IMR-90 (cell line): ENCODE measurements around the gene MATK. TPM values are rescaled to one million over a fixed set of nuclear protein-coding genes. Genes with fewer than 3 reads are reported as not detected.
"Not testable (repeated sequence)": the region's sequence is repeated elsewhere in the genome, so short reads cannot be mapped to it uniquely, and the experiment has no call there.

Experiments used
- ATAC-seq: fragments of 200-7000 bp; cut with Tn5 transposase; 2 replicates; pipeline ENCODE4 v1.9.1; 2020; ENCODE audit warnings: low read depth, mild to moderate bottlenecking, moderate library complexity
- BruUV-seq: library from RNA; stranded (reverse); fragments of 400-500 nt; replicated peaks from 2 replicates; lab custom pipeline; 2021; lab: Mats Ljungman, UMichigan
- CTCF ChIA-PET: fragments of 300-600 bp; formaldehyde crosslinking; extraction: SDS; loops from one replicate; lab custom pipeline; 2021; ENCODE audit warnings: antibody characterized with exemption; lab: Yijun Ruan, JAX
- POLR2A ChIA-PET: fragments of 300-600 bp; sonication (Branson Sonifier 250); formaldehyde crosslinking; loops from one replicate; lab custom pipeline; 2022; ENCODE audit warnings: antibody characterized with exemption; ENCODE audit not compliant: unreplicated experiment; lab: Charles Lee
- DNase-seq: peaks from one replicate; pipeline ENCODE4 v3.0.0; 2013
- H2AFZ ChIP-seq: replicated peaks from 2 replicates; pipeline ENCODE3; 2013; ENCODE audit warnings: low read length, mild to moderate bottlenecking; ENCODE audit not compliant: poor library complexity
- H2AK5ac ChIP-seq: 2 replicates; pipeline ENCODE4 v1.6.1; 2013; ENCODE audit warnings: low read depth, low read length, inconsistent platforms
- H2AK9ac ChIP-seq: replicated peaks from 2 replicates; pipeline ENCODE3; 2013; ENCODE audit warnings: mild to moderate bottlenecking, low read depth, low read length, moderate library complexity; ENCODE audit not compliant: poor library complexity
- H2BK120ac ChIP-seq: 2 replicates; pipeline ENCODE4 v1.6.1; 2013; ENCODE audit warnings: low read depth, low read length, inconsistent platforms
- H2BK15ac ChIP-seq: 3 replicates; pipeline ENCODE4 v1.6.1; 2013; ENCODE audit warnings: low read depth, low read length, inconsistent platforms
- H2BK20ac ChIP-seq: 2 replicates; pipeline ENCODE4 v1.6.1; 2013; ENCODE audit warnings: low read depth, mild to moderate bottlenecking, inconsistent platforms, low read length, moderate library complexity
- H2BK5ac ChIP-seq: 2 replicates; pipeline ENCODE4 v1.6.1; 2013; ENCODE audit warnings: mild to moderate bottlenecking, low read depth, low read length, inconsistent platforms; ENCODE audit not compliant: poor library complexity, severe bottlenecking
- H3K14ac ChIP-seq: replicated peaks from 2 replicates; pipeline ENCODE4 v1.6.1; 2013; ENCODE audit warnings: low read depth, low read length, inconsistent platforms
- H3K18ac ChIP-seq: 2 replicates; pipeline ENCODE4 v1.6.1; 2013; ENCODE audit warnings: low read depth, low read length, control low read depth
- H3K23ac ChIP-seq: 2 replicates; pipeline ENCODE4 v1.6.1; 2013; ENCODE audit warnings: low read depth, low read length, inconsistent platforms
- H3K27ac ChIP-seq: 2 replicates; pipeline ENCODE4 v1.5.1; 2013; ENCODE audit warnings: mild to moderate bottlenecking, control low read depth, low read length; ENCODE audit not compliant: insufficient read depth
- H3K27me3 ChIP-seq: 2 replicates; pipeline ENCODE4 v1.6.1; 2013; ENCODE audit warnings: low read length; ENCODE audit not compliant: control insufficient read depth, insufficient read depth
- H3K36me3 ChIP-seq: 2 replicates; pipeline ENCODE4 v1.6.1; 2013; ENCODE audit warnings: low read length, mixed read lengths; ENCODE audit not compliant: control insufficient read depth, insufficient read depth
- H3K4ac ChIP-seq: 2 replicates; pipeline ENCODE4 v1.6.1; 2013; ENCODE audit warnings: low read depth, low read length, inconsistent platforms
- H3K4me1 ChIP-seq: 2 replicates; pipeline ENCODE4 v1.6.1; 2013; ENCODE audit warnings: low read length, mixed read lengths; ENCODE audit not compliant: control insufficient read depth, insufficient read depth
- H3K4me2 ChIP-seq: 2 replicates; pipeline ENCODE4 v1.6.1; 2013; ENCODE audit warnings: low read depth, mild to moderate bottlenecking, control low read depth, low read length, moderate library complexity
- H3K4me3 ChIP-seq: 2 replicates; pipeline ENCODE4 v1.5.1; 2013; ENCODE audit warnings: low read depth, mild to moderate bottlenecking, control low read depth, low read length, moderate library complexity; ENCODE audit not compliant: insufficient read depth
- H3K56ac ChIP-seq: 2 replicates; pipeline ENCODE4 v1.6.1; 2013; ENCODE audit warnings: low read length, inconsistent platforms; ENCODE audit not compliant: insufficient read depth; ENCODE audit errors: extremely low read depth
- H3K79me1 ChIP-seq, 2 experiments: 2 replicates each; pipeline ENCODE4 v1.6.1; 2013; ENCODE audit warnings: low read length in 2 of 2, inconsistent platforms in 1 of 2, low read depth in 1 of 2
- H3K9ac ChIP-seq: 2 replicates; pipeline ENCODE4 v1.6.1; 2013; ENCODE audit warnings: low read depth, low read length, control low read depth
- H3K9me1 ChIP-seq: 2 replicates; pipeline ENCODE4 v1.6.1; 2013; ENCODE audit warnings: low read length, inconsistent platforms; ENCODE audit not compliant: insufficient read depth
- H3K9me3 ChIP-seq: 2 replicates; pipeline ENCODE4 v1.6.1; 2013; ENCODE audit warnings: low read length; ENCODE audit not compliant: control insufficient read depth, insufficient read depth
- H4K20me1 ChIP-seq: 2 replicates; pipeline ENCODE4 v1.6.1; 2013; ENCODE audit warnings: low read length, inconsistent platforms; ENCODE audit not compliant: insufficient read depth
- H4K5ac ChIP-seq: 2 replicates; pipeline ENCODE4 v1.6.1; 2013; ENCODE audit warnings: mild to moderate bottlenecking, low read depth, low read length, control low read depth
- H4K8ac ChIP-seq, 2 experiments: 2 replicates each; pipeline ENCODE4 v1.6.1; 2013; ENCODE audit warnings: low read depth in 2 of 2, low read length in 2 of 2, control low read depth in 1 of 2, inconsistent platforms in 1 of 2
- H4K91ac ChIP-seq: 2 replicates; pipeline ENCODE4 v1.6.1; 2013; ENCODE audit warnings: low read depth, low read length, inconsistent platforms; ENCODE audit not compliant: insufficient read depth
- WGBS, 2 experiments: methylation state at CpG; one replicate each; pipeline versions ENCODE4 v1.1.5 to v1.1.7; 2013; ENCODE audit warnings: missing lambda C conversion rate in 2 of 2; ENCODE audit not compliant: insufficient read length in 1 of 2; ENCODE audit errors: extremely low coverage in 2 of 2; 5-methylcytosine and 5-hydroxymethylcytosine counted together
- dilution Hi-C: fragments of 300-500 bp; cut with HindIII; formaldehyde crosslinking; loops from one replicate; pipeline ENCODE4 v1.14.3; 2018; ENCODE audit warnings: low sequenced_read_pairs; ENCODE audit not compliant: unreplicated experiment
- in situ Hi-C: fragments of 300-500 bp; cut with MboI; formaldehyde crosslinking; loops from 3 replicates; pipeline ENCODE4 v1.14.3; 2019; ENCODE audit warnings: low sequenced_read_pairs, inconsistent platforms, mixed read lengths
- intact Hi-C: fragments of 100-400 bp; cut with micrococcal nuclease; formaldehyde crosslinking; loops from 2 replicates; pipeline ENCODE4 v1.10.0; 2022
- polyA plus RNA-seq, 3 experiments: library from polyadenylated mRNA; depleted of rRNA; stranded (reverse); fragments of >200 nt; gene quantifications; 2 replicates each; pipeline ENCODE4 v1.2.3, GENCODE V29; 2012; ENCODE audit warnings: low replicate concordance in 1 of 3
- total RNA-seq: library from RNA; depleted of rRNA; stranded (reverse); fragments of >200 nt; gene quantifications from 2 replicates; pipeline ENCODE4 v1.2.3, GENCODE V29; 2012

MATK gene
- total and polyA plus RNA-seq, 2 of the 4 experiments (the other 2 are of a cell fraction), result not detected

GRCh38 chr19:3757705-3758104 is 28.5 kb downstream of the MATK start:
- in situ Hi-C loops, H3K23ac ChIP-seq, H2BK15ac ChIP-seq, H3K4me2 ChIP-seq, H4K5ac ChIP-seq, H3K14ac ChIP-seq, ATAC-seq, H3K9me3 ChIP-seq, H3K4me1 ChIP-seq, H3K9ac ChIP-seq, H4K8ac ChIP-seq, H2AK9ac ChIP-seq, H2AK5ac ChIP-seq, H4K91ac ChIP-seq, H2BK120ac ChIP-seq, BruUV-seq, H3K56ac ChIP-seq, H3K36me3 ChIP-seq, H3K4me3 ChIP-seq, H3K9me1 ChIP-seq, CTCF ChIA-PET, H3K4ac ChIP-seq, POLR2A ChIA-PET, H2BK20ac ChIP-seq, H3K27me3 ChIP-seq, H2BK5ac ChIP-seq, H3K18ac ChIP-seq, H2AFZ ChIP-seq, dilution Hi-C loops, H3K27ac ChIP-seq, DNase-seq, intact Hi-C loops, H4K20me1 ChIP-seq: not testable (repeated sequence)
- peaks cover 7 to 24% of the 10 kb centered on the region in 2 experiments for H3K79me1 ChIP-seq
- WGBS, 2 experiments, result no CpG with 5 or more reads among the region's 7 CpGs
